DND-41 (cell line): Measurements from ENCODE around the gene GPHN.

Experiments used
- ATAC-seq: fragments of 200-7000 bp; cut with Tn5 transposase; 3 replicates; pipeline ENCODE4 v1.9.1; 2021; ENCODE audit warnings: low read depth; ENCODE audit not compliant: insufficient read depth
- DNase-seq: peaks from one replicate; pipeline ENCODE4 v3.0.0-alpha.2; 2020
- H2AFZ ChIP-seq: 2 replicates; pipeline ENCODE4 v1.6.0; 2012; ENCODE audit warnings: low read depth, low read length
- H3K27ac ChIP-seq: 2 replicates; pipeline ENCODE4 v1.5.1; 2012; ENCODE audit warnings: low read length, inconsistent platforms
- H3K27me3 ChIP-seq: fragments of 200-600 bp; sonication (generic); 2 replicates; pipeline ENCODE4 v1.6.0; 2012; ENCODE audit warnings: low read length, mild to moderate bottlenecking, inconsistent platforms; ENCODE audit not compliant: insufficient read depth, poor library complexity
- H3K36me3 ChIP-seq: 2 replicates; pipeline ENCODE4 v1.5.1; 2012; ENCODE audit warnings: low read length, inconsistent platforms; ENCODE audit not compliant: insufficient read depth
- H3K4me1 ChIP-seq: 2 replicates; pipeline ENCODE4 v1.5.1; 2012; ENCODE audit warnings: mild to moderate bottlenecking, low read length; ENCODE audit not compliant: insufficient read depth
- H3K4me2 ChIP-seq: 2 replicates; pipeline ENCODE4 v1.6.0; 2012; ENCODE audit warnings: mild to moderate bottlenecking, moderate library complexity, low read length, inconsistent platforms; ENCODE audit not compliant: insufficient read depth
- H3K4me3 ChIP-seq, 2 experiments: fragments of 200-600 bp in 1 of 2; shearing (Covaris generic) in 1 of 2; 2 replicates each; pipeline ENCODE4 v1.5.1; 2012 to 2016; ENCODE audit warnings: inconsistent platforms in 2 of 2, low read length in 2 of 2, mild to moderate bottlenecking in 2 of 2, low read depth in 1 of 2, moderate library complexity in 1 of 2
- H3K79me2 ChIP-seq: 2 replicates; pipeline ENCODE4 v1.6.0; 2012; ENCODE audit warnings: low read length, inconsistent platforms; ENCODE audit not compliant: insufficient read depth
- H3K9ac ChIP-seq: 2 replicates; pipeline ENCODE4 v1.6.0; 2012; ENCODE audit warnings: low read depth, mild to moderate bottlenecking, inconsistent platforms, low read length, moderate library complexity
- H3K9me3 ChIP-seq: 2 replicates; pipeline ENCODE4 v1.5.1; 2012; ENCODE audit warnings: low read length, moderate library complexity, mild to moderate bottlenecking, inconsistent platforms; ENCODE audit not compliant: insufficient read depth, severe bottlenecking
- H4K20me1 ChIP-seq: 2 replicates; pipeline ENCODE4 v1.6.0; 2012; ENCODE audit warnings: low read length; ENCODE audit not compliant: insufficient read depth
- EZH2 ChIP-seq: IDR thresholded peaks from 3 replicates; pipeline ENCODE4 v1.6.1; 2012; ENCODE audit warnings: borderline replicate concordance, low read depth, mild to moderate bottlenecking, moderate library complexity, low read length, inconsistent platforms; ENCODE audit not compliant: severe bottlenecking
- TF ChIP-seq, protein P1 (sequence below): IDR thresholded peaks from 2 replicates; pipeline ENCODE4 v1.5.1; 2012; ENCODE audit warnings: borderline replicate concordance, low read length, moderate library complexity, mild to moderate bottlenecking; ENCODE audit not compliant: poor library complexity, severe bottlenecking; ENCODE audit errors: extremely low read depth

GPHN gene

DNA sequence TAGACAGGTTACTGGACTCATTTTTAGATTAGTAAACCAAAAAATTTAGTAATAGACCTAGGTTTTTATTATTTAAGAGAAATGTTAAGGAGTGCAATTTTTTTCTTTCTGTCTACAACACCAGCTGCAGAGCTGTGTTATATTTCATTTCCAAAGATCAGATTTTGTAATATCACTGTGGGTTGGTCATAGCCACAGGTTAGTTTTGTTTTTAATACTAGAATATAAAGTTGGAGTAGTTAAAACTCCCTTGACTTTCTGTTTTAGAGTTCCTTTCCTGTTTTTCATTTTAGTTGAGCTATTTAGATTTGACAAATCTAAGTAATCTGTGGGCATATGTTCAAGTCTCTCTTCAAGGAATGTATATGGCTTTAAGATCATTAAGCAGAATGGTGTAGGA is 650.6 kb downstream of the GPHN start:
- H3K36me3 ChIP-seq = no peaks in the 10 kb centered on the region
- no peak overlapping the region for H2AFZ ChIP-seq
- ATAC-seq (no peak), DNase-seq (no peak)
- H3K27ac ChIP-seq = no peak overlapping the region
- no peak overlapping the region for H3K4me3 ChIP-seq
- H3K79me2 ChIP-seq = no peaks in the 10 kb centered on the region
- no peak for TF ChIP-seq EZH2
- TF ChIP-seq, protein P1, sequence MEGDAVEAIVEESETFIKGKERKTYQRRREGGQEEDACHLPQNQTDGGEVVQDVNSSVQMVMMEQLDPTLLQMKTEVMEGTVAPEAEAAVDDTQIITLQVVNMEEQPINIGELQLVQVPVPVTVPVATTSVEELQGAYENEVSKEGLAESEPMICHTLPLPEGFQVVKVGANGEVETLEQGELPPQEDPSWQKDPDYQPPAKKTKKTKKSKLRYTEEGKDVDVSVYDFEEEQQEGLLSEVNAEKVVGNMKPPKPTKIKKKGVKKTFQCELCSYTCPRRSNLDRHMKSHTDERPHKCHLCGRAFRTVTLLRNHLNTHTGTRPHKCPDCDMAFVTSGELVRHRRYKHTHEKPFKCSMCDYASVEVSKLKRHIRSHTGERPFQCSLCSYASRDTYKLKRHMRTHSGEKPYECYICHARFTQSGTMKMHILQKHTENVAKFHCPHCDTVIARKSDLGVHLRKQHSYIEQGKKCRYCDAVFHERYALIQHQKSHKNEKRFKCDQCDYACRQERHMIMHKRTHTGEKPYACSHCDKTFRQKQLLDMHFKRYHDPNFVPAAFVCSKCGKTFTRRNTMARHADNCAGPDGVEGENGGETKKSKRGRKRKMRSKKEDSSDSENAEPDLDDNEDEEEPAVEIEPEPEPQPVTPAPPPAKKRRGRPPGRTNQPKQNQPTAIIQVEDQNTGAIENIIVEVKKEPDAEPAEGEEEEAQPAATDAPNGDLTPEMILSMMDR = no peak
- H3K27me3 ChIP-seq = no peaks in the 10 kb centered on the region
- no peak overlapping the region for H3K9ac ChIP-seq
- no peaks in the 10 kb centered on the region for H4K20me1 ChIP-seq
- no peaks in the 10 kb centered on the region for H3K9me3 ChIP-seq
- H3K4me1 ChIP-seq = no peaks in the 10 kb centered on the region
- H3K4me2 ChIP-seq = no peak overlapping the region

DNA sequence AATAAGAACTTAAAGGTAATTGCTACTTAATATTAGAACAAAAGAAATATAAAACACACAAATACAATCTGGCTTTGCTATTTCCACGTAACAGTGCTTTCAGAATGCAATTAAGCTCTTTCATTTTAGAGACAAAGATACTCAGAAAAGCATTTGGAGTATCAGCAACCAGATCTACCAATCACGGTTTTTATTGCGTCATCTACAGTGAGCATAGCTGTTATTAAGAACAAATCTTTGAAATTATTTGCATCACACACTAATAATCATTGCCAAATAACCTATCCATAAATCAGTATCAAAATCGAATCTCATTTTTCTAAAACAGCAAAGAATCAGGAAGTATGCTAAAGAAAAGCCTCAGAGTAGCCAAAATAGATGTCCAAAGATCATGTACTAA is 654.4 kb downstream of the GPHN start:
- no peak for DNase-seq
- no peak overlapping the region for H3K27ac ChIP-seq
- no peak overlapping the region for H3K9ac ChIP-seq
- H3K4me3 ChIP-seq = no peak overlapping the region
- no peaks in the 10 kb centered on the region for H3K36me3 ChIP-seq
- no peaks in the 10 kb centered on the region for H3K79me2 ChIP-seq
- no peak for ATAC-seq
- no peak overlapping the region for H2AFZ ChIP-seq
- TF ChIP-seq, protein P1 = no peak
- no peak for TF ChIP-seq EZH2
- H3K27me3 ChIP-seq = no peaks in the 10 kb centered on the region
- no peaks in the 10 kb centered on the region for H3K4me1 ChIP-seq
- H3K4me2 ChIP-seq = no peak overlapping the region
- no peaks in the 10 kb centered on the region for H4K20me1 ChIP-seq
- H3K9me3 ChIP-seq = no peaks in the 10 kb centered on the region

DNA sequence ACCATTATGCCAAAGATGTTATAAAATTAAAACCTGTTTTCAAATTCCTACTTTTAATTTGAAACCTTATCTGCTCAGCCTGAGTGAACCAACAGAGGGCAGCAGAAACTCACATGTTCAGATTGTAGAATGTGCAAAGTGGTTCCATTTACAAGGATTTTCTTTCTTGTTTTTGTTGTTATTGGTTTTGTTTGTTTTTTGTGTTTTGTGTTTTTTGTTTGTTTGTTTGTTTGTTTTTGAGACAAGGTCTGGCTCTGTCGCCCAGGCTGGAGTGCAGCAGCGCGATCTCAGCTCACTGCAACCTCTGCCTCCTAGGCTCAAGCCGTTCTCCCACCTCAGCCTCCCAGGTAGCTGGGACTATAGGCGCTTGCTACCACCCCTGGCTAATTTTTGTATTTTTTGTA is 658.5 kb downstream of the GPHN start:
- 0 out of 2 replicates have a peak, but pooled peaks cover 3% of the 10 kb centered on the region for H3K36me3 ChIP-seq
- no peak for TF ChIP-seq EZH2
- TF ChIP-seq, protein P1 = peak; percentile 84
- H3K4me1 ChIP-seq = no peaks in the 10 kb centered on the region
- no peak overlapping the region for H3K27ac ChIP-seq
- ATAC-seq (peak; percentile 62; the same call in 2 of the 3 replicates), DNase-seq (peak; percentile 52)
- H2AFZ ChIP-seq = no peak overlapping the region
- H3K9me3 ChIP-seq = no peaks in the 10 kb centered on the region
- H3K4me2 ChIP-seq = no peak overlapping the region
- H3K79me2 ChIP-seq = no peaks in the 10 kb centered on the region
- no peaks in the 10 kb centered on the region for H3K27me3 ChIP-seq
- H4K20me1 ChIP-seq = no peaks in the 10 kb centered on the region
- H3K9ac ChIP-seq = no peak overlapping the region
- no peak overlapping the region for H3K4me3 ChIP-seq
